ENCODE measurements around the gene PRDM7.

GRCh38 chr16:90077240-90077756, at the start of gene PRDM7:
- TF ChIP-seq, protein P1, sequence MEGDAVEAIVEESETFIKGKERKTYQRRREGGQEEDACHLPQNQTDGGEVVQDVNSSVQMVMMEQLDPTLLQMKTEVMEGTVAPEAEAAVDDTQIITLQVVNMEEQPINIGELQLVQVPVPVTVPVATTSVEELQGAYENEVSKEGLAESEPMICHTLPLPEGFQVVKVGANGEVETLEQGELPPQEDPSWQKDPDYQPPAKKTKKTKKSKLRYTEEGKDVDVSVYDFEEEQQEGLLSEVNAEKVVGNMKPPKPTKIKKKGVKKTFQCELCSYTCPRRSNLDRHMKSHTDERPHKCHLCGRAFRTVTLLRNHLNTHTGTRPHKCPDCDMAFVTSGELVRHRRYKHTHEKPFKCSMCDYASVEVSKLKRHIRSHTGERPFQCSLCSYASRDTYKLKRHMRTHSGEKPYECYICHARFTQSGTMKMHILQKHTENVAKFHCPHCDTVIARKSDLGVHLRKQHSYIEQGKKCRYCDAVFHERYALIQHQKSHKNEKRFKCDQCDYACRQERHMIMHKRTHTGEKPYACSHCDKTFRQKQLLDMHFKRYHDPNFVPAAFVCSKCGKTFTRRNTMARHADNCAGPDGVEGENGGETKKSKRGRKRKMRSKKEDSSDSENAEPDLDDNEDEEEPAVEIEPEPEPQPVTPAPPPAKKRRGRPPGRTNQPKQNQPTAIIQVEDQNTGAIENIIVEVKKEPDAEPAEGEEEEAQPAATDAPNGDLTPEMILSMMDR (IDR thresholded peaks at IDR 0.05; ENCODE audit: low read length) = no peak
- no peak for TF ChIP-seq EZH2 (IDR thresholded peaks at IDR 0.05; ENCODE audit: borderline replicate concordance, low read length)
